Prostate gland (tissue), 2 donors: ENCODE measurements around the gene TMEM51.

ENCODE experiments used
- POLR2A ChIP-seq: fragments of 450-650 bp; IDR thresholded peaks from one replicate; pipeline ENCODE4 v1.6.1; 2016; ENCODE audit warnings: antibody characterized with exemption, mild to moderate bottlenecking
- POLR2AphosphoS5 ChIP-seq: sonication (generic); formaldehyde crosslinking; IDR thresholded peaks from one replicate; pipeline ENCODE4 v1.6.1; 2017; ENCODE audit warnings: antibody characterized with exemption
- TF ChIP-seq, protein P1 (sequence below), 4 experiments: fragments of 200-600 bp in 2 of 4; fragments of 450-650 bp in 2 of 4; sonication (generic) in 2 of 4; IDR thresholded peaks; 1 replicate in 3 of 4; 2 replicates in 1 of 4; pipeline ENCODE4 v1.5.1; 2016 to 2019; ENCODE audit warnings: antibody characterized with exemption in 4 of 4, mild to moderate bottlenecking in 2 of 4, moderate library complexity in 2 of 4

DNA sequence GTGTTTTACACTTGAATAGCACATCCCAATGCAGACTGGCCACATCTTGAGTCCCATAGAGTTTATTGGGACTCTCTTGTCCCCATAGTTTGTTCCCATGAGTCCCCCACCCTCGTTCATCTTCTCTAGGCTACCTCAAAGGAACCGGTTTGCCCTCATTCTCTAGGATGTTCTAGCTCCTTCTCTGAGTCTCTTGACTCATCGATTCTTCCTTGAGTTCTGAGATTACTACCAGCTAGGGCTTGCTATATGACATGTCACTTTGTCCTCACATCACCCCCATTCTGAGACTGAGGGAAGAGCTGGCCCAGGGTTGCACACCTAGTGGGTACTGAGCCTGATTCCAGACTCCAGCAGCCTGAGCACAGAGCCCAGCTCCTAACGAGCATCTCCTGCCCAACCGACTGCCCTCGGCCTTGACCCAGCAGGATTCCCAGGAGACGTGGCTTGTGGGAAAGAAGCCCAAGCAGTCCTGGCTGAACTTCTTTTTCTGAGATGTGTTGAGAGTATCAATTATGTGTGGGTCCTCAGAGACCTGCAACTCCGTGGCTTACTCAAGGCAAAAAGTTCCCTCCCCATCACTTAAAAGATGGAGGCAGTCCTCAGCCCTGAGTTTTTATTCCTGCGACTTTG is 42.0 kb downstream of the TMEM51 start:
- TF ChIP-seq, protein P1, sequence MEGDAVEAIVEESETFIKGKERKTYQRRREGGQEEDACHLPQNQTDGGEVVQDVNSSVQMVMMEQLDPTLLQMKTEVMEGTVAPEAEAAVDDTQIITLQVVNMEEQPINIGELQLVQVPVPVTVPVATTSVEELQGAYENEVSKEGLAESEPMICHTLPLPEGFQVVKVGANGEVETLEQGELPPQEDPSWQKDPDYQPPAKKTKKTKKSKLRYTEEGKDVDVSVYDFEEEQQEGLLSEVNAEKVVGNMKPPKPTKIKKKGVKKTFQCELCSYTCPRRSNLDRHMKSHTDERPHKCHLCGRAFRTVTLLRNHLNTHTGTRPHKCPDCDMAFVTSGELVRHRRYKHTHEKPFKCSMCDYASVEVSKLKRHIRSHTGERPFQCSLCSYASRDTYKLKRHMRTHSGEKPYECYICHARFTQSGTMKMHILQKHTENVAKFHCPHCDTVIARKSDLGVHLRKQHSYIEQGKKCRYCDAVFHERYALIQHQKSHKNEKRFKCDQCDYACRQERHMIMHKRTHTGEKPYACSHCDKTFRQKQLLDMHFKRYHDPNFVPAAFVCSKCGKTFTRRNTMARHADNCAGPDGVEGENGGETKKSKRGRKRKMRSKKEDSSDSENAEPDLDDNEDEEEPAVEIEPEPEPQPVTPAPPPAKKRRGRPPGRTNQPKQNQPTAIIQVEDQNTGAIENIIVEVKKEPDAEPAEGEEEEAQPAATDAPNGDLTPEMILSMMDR (IDR thresholded peaks at IDR 0.05): no peak
- TF ChIP-seq POLR2AphosphoS5 (no peak), POLR2A (no peak)
